GM19025 (cell line): ENCODE measurements around the gene MORC1.
"Not testable (repeated sequence)": the region's sequence is repeated elsewhere in the genome, so short reads cannot be mapped to it uniquely, and the experiment has no call there.

Experiments used
- ATAC-seq: cut with Tn5 transposase; IDR thresholded peaks from one replicate; pipeline ENCODE4 v1.9.1; 2021; ENCODE audit warnings: mild to moderate bottlenecking, low read depth, moderate library complexity; ENCODE audit not compliant: unreplicated experiment

MORC1 gene, protein sequence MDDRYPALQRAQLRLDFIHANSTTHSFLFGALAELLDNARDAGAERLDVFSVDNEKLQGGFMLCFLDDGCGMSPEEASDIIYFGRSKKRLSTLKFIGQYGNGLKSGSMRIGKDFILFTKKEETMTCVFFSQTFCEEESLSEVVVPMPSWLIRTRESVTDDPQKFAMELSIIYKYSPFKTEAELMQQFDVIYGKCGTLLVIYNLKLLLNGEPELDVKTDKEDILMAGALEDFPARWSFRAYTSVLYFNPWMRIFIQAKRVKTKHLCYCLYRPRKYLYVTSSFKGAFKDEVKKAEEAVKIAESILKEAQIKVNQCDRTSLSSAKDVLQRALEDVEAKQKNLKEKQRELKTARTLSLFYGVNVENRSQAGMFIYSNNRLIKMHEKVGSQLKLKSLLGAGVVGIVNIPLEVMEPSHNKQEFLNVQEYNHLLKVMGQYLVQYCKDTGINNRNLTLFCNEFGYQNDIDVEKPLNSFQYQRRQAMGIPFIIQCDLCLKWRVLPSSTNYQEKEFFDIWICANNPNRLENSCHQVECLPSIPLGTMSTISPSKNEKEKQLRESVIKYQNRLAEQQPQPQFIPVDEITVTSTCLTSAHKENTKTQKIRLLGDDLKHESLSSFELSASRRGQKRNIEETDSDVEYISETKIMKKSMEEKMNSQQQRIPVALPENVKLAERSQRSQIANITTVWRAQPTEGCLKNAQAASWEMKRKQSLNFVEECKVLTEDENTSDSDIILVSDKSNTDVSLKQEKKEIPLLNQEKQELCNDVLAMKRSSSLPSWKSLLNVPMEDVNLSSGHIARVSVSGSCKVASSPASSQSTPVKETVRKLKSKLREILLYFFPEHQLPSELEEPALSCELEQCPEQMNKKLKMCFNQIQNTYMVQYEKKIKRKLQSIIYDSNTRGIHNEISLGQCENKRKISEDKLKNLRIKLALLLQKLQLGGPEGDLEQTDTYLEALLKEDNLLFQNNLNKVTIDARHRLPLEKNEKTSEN

DNA sequence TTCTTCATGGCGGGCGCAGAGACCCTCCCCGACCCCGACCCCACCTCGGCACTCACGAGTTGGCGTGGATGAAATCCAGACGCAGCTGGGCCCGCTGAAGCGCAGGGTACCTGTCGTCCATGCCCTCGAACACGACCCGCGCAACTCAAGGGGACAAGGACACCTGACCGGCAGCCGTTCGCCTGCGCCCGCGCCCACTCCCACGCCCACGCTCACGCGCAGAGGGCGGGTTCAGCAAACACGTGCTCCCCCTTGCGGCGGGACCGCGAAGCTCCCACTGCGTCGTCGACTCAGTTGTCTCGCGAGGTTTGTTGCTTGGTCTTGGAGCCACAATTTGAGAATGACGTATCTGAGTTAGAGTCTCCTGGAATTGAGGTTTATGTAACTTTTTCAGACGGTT lies at the start of gene MORC1:
Gene MORC1 (minus strand): TSS at position 196 of the 400 bp plus-strand sequence. CDS start 75 bp downstream, at position 121.
- no peak for ATAC-seq

DNA sequence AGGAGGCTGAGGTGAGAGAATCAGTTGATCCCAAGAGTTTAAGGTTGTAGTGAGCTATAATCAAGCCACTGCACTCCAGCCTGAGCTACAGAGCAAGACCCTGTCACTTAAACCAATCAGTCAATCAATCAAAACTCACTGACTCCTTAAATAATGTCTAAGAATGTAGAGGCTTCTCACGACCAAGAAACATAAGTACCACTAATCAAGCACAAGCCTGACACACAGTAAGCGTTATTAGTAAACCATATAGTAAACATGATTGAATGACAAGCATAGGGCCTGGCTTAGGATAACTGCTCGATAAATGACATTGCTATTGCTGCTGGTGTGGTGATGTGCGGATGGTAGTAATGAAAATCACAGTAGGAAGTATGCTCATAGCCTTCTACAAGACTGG lies 48.0 kb upstream of the MORC1 start:
- no peak for ATAC-seq

DNA sequence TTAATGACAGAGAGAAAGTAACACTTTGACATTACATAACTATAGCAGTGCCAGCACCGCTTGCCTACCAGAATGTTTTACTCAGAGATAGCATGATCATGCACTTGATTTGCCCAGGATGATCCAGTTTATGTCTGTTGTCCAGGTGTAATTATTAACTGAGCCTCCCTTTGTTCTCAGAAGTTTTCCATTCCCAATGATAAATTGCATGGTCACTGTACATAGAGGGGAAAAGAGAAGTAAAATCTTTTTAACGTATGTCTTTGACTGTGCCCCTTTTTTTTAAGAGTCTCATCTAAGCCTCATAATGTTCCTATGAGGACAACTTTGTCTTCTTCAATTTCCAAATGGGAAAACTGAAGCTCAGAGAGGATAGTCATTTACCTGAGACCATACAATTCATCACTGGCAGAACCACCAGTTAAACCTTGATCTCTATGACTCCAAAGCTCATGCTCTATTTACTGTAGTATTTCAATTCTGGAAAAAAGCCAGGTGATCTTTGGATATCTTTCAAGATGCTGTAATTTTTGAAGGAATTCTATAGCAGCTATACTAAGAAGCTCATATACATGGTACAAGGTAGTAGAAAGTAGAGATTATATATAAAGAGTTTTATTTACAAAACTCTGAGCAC lies 43.7 kb upstream of the MORC1 start:
- ATAC-seq = no peak

DNA sequence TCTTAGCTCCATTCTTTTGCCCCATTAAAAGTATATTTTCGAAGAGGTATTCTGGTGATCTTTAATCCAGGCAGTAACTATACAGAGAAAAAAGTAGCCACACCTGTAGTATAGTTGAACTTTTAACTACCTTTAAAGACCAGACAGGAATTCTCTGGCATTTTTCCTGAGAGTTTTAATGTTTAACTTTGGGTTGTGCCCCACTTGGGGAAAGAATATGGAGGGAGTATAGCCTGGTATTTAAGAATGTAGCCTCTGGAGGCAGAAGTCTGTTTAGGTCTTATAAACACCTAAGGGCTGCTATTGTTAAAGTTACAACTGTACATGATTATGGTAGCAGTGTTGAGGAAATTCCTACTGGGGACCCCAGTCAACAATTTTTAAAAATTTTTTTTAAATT lies 37.9 kb upstream of the MORC1 start:
- ATAC-seq = no peak

DNA sequence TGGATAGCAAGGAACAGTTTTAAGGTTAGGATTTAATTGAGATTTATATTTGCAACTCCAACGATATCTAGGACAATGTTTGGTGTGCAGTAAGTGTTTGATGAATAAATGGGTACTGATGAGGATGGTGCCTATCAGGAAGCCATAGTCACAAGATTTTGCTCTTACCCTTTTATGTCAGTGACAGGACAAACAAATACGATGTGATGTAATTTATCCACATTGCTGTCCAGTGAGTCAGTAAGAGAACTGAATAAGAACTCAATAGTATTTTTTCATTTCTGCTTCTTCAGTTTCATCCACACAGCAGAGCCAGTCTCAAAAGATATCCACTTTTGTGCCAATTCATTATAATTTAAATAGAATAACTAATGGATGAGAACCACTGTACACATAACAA lies 37.0 kb upstream of the MORC1 start:
- ATAC-seq = no peak

DNA sequence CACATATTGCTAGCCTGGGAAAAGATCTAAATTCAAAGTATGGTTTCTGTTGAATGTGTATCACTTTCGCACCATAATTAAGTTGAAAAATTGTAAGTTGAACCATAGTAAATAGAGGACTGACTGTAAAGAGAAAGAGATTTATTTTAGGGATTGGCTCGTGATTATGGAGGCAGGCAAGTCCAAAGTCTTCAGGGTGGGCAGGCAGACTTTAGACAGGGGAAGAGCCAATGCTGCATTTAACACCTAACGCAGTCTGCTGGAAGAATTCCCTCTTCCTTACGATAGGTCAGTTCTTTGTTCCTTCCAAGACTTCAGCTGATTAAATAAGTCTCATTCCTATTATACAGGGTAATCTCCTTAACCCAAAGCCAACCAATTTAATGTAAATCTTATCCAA lies 34.4 kb upstream of the MORC1 start:
- no peak for ATAC-seq

DNA sequence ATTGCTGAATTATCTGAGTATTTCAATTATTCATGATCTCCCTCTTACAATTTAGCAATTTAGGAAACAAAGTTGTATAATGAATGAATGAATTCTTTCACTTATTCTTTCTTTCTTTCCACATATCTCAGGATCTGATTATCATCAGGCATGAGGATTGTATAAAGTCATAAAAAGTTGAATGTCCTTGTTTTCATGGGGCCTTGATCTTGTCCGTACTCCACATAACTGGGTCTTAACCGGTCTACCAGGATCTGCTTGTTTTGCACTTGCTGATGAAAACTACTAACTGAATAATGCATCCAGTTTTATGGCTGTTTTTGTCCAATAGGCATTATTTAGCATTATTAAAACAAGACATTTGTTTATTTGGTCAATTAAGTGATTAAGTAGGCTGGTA lies 31.1 kb upstream of the MORC1 start:
- ATAC-seq = no peak

DNA sequence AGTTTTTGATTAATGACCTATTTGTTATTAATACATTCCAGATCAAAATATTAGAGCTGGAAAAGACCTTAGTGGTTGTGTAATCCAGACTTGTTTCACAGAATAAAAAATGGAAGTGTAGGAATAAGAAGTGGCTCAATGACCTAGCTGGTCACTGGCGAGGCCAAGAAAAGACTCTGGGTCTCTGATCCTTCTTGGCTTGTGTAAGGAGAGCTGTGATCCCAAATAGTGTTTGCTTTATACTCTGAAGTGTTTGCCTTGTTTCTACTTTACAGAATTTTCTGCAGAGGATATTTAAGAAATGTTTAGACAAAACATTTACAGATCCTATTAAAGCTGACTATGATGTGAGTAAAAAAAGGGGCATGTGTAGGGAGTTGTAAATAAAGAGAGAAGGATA lies 25.7 kb upstream of the MORC1 start:
- no peak for ATAC-seq

DNA sequence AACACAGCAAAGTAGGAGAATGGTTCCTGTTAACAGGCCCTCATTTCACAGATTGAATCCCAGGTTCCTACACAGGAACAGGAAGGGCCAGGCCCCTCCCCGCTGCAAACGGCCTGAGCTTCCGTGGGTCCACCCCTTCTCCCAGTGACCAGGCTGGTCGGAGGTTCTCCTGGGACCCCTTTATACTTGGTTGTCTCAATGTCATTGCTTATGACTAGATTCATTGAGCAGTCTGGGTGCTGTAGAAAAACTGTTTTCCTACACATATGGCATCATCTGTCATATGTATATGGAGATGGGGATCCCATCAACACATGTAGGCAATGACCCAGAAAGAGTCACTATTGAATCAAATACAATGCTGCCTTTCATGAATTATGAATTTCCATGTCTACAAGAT lies 22.4 kb upstream of the MORC1 start:
- no peak for ATAC-seq

DNA sequence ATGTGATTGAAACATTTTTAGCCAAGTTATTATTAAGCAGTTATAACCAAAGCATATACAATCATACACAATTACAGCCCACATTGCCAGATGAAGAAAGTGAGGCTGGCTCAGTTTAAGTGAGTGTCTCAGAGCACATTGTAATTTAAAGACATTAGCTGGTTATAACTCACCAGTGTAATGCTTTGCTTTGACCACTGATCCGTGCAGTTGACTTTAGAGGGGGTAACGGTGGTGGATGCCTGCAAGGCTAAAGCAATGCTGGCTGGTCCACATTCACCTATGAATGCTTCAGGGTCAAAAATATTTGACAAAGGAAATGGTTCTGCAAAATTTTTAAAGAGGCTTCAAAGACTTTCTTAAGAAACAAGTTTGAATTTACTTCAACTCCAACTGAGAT lies 19.8 kb upstream of the MORC1 start:
- ATAC-seq = no peak

DNA sequence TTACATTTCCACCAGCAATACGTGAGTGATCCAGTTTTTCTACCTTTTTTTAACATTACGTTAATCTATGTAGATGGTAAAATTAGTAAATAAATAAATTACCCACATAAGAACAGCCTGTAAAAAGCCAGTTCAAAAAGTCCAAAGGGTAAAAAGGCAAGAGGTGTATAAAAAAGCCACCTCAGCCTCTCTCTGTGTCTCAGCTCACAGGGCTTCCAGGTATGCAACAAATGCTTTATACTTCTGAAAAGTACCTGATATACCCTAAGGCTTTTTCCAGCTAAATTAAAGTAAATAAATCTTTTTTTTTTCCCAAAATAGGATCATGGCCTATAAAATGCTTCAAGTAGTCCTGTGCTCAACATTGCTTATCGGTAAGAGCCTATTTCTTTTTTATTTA lies 18.6 kb upstream of the MORC1 start, which contains the start of gene C3orf85:
Gene C3orf85 (plus strand): TSS at position 197 of the 400 bp plus-strand sequence. CDS start 129 bp downstream, at position 326.
- no peak for ATAC-seq

DNA sequence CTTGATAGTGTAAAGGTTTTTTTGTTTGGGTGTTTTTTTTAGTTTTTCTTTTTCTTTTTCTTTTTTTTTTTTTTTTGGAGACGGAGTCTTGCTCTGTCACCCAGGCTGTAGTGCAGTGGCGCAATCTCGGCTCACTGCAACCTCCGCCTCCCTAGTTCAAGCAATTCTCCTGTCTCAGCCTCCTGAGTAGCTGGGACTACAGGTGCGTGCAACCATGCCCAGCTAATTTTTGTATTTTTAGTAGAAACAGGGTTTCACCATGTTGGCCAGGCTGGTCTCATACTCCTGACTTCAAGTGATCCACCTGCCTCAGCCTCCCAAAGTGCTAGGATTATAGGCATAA lies 15.5 kb upstream of the MORC1 start:
- ATAC-seq = not testable (repeated sequence)

DNA sequence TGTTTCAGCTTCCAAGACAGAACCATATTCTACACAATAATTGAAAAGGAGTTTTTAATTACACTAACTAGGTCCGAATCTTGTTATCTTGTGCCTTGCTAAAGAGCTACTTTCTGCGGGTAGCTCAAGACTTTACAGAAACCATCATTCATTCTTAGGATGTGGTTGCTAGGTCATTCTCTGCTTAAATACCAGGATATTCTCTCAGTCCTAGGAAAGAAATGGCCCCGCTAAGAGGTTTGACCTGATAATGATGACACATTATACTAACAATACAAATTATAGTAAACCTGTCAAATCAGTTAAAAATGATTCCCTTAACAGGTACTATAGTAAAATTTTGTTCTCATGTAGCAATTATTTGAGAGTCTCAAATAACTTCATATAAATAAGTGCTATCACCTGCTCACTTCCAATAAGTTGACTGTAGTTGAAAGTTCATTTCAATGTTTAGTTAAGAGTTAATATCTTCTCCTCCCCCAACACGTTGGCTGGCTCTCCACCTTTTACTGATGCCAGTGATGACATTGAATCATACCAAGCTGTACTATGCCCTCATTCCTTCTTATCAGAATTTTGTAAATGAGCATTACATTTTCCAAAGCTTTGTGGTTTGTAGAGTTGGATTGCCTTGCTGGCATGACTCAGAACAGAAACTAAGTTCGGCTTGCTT lies 15.0 kb upstream of the MORC1 start:
- no peak for ATAC-seq

DNA sequence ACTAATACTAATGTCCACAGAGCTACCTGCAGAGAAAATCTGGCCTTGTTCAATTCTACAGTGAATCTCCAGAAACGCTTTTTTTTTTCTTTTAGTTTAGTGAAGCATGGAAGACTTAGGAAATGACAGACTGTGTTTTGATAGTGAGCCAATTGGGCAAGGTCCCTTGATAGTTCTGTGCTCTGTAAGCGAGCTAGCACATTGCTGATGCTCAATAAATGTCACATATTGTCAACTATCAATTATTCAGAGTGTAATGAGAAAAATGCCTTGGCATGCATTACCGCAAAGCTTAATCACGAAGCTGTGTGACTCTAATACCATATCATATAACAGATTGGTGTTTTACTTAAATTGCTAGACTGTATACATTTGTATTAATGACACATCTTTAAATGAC lies 13.3 kb upstream of the MORC1 start:
- no peak for ATAC-seq

DNA sequence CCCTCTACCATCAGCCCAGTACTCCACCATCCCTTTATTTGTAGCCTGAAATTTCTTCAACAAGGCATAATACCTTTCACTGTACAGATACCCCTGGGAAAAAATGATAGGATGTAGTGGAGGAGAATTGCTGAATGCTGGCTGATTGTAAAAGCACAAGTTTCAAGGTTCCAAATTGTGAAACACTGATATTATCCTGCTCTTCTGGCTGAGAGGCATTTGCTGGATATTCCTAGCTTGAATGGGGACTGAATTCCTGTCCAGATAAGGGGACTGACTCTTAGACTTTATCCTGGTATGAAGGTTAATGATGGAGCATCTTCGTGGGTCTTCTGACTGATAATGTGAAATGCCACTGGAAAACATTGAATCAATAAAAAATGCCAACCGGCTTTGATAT lies 9.6 kb upstream of the MORC1 start:
- no peak for ATAC-seq

DNA sequence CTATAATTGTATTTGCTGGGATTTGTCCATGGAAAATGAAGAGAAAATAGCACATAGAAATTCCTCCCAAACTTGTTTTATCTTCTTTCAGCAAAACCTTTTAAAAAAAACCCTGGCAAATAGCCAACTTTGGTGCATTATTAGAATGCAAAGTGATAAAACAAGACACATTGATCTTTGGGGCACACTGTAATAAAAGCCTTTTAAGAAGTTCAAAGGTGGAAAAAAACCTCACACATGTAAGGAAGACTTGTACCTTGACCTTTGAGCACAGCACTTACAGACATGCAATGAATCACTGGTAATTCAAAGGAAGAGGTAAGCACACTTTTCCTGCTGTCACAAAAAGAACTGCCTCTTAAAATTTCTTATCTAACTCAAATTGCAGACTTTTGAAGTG lies 8.0 kb upstream of the MORC1 start:
- ATAC-seq = no peak

DNA sequence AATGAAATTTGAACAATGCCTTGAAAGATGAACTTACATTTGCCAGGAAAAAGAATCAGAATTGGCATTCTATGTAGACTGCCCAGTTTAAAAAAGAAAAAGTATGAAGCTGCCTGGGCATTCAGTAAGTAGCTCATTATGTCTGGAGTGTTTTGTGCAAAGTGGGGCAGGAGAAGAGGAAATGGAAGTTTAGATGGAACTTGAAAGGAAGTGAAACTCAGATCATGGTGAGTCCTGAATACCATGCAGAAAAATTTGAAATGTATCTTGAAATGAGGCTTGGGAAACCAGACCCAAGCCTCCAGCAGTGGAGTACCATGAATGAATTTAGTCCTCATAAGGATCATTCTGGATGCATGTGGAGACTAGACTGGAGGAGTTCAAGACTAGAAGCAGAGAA lies 4.8 kb upstream of the MORC1 start:
- no peak for ATAC-seq

DNA sequence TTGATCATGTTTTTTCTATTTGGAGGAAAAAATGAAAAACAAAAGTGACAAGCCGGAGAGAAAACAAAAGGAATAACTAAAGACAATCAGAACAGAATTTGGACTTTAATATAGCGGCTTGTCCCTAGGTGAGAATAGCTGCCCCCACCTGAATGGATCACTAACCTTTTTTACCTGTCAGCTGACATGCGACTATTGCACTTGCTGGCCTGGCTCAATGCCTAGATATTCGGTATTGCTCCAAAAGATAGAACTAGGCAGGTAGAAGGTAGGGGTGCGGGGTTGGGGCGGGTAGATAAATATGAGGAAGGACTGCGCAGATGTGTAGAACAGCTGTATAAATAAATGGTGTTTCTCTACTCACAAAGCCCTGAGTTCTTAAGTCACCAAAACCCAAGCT lies 650 bp upstream of the MORC1 start:
- ATAC-seq = no peak

DNA sequence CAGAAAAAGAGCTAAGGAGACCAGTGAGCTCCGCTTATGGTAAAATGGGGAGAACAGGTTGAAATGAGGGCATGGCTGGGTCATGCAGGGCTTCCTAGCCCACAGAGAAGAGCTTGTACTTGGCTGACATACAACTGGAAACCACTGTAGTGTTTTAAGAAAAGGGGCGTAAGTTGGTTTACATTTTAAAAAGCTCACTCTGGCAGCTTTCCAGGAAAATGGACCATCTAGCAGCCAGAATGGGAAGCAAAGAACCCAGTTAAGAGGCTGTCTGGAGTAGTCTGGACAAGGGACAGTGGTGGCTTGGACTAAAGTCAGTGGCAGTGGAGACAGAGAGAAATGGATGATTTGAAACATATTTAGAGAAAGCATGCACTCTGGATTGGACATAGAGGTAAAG lies 1.9 kb downstream of the MORC1 start:
- ATAC-seq = no peak

DNA sequence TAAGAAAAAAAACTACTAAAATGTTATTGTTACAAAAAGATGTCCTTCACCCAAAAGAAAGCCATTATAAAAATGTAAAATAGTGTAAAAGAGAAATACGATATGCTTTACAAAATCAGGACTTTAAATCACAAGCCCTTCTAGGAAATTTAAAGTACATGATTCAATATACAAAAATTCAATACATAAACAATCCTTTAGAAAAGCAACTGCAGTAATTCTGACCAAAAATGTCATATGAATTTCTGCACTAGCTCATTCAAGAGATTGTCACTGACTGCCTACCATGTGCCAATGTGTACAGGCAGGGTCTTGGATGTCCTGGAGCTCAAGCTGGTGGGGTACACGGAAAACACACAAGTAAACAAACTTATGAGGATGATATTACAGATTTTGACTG lies 2.5 kb downstream of the MORC1 start:
- no peak for ATAC-seq

DNA sequence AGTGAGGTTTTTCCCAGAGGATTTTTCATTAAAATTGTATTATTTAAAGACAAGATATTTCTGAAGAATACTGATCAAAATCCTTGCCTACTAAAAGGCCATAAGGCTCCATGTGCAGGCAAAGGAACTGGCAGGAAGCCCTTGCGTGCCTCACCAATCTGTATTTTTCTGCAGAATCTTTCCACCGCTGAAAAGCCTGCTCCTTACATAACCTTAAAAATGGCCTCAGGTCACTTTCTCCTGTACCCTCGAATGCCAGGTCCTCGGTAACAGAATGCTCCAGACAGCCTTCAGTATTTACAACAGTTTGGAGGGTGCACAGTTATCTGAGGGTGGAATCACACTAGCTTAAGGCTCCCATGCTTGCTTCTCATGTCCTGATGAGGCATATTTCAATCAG lies 3.2 kb downstream of the MORC1 start:
- ATAC-seq = no peak
